Activated CD4-positive, CD25-positive, alpha-beta regulatory T cell (primary cell): Measurements from ENCODE around the gene KCNQ1.

ENCODE experiments used
- DNase-seq, 4 experiments: peaks; one replicate each; lab custom pipeline; 2025; lab: John Stamatoyannopoulos, UW

Gene KCNQ1

DNA sequence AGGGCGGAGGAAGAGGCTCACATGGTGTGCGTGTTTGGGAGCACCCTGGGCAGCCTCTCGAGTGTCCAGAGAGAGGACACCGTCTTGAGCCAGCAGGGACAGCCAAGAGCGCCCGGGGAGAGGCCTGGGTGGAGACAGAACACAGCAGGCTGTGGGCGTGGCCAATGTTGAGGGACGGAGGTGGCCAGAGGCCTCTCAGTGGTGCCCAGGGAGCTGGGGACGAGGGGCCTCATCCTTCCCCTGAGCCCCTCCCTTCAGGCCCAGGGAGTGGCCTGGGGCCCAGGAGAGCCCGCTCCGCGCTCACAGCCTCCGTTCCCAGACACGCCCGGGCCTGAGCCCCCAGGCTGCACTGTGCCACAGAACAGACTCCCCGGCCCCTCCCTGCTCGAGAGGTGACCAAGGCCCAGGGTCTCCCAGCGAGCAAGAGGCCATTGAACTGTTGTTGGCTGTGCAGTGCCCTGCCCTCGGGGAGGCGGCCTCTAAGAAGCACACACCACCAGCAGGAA lies 392.3 kb downstream of the KCNQ1 start:
- no peak for DNase-seq

DNA sequence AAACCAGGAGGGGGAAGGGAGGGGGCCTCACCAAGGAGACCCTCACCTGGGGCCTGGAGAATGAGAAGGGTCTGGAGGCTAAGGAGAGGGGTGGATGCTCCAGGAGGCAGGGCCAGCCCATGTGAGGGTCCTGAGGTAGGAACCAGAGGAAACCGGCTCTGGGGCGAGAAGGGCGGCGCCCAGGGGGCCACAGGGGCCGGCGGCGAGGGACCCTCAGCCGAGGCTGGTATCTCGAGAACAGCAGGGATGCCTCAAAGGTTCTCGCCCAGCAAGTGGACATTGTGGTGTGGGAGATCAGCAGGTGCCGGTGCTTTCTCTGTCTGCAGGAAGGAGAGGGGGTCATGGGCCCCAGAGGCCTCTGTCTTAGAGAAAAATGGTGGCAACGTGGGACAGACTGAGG lies 392.8 kb downstream of the KCNQ1 start:
- no peak for DNase-seq

DNA sequence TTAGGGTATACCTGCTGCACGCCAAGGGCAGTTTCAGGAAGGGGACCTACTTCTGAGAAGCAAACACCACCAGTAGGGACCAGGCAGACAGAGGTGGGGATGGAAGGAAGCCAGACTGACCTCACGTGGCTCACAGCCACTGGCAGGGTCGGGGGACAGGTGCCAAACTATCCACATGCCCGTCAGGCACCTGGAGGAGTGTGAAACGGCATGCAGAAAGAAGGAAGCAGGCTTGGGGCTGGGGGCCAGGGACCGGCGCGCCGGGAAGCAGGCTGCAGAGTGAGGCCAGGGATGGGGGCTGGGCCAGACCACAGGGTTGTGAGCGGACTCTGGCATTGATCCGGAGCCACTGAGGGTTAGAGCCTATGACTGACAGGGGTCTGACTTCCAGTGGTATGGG lies 393.3 kb downstream of the KCNQ1 start:
- no peak for DNase-seq

DNA sequence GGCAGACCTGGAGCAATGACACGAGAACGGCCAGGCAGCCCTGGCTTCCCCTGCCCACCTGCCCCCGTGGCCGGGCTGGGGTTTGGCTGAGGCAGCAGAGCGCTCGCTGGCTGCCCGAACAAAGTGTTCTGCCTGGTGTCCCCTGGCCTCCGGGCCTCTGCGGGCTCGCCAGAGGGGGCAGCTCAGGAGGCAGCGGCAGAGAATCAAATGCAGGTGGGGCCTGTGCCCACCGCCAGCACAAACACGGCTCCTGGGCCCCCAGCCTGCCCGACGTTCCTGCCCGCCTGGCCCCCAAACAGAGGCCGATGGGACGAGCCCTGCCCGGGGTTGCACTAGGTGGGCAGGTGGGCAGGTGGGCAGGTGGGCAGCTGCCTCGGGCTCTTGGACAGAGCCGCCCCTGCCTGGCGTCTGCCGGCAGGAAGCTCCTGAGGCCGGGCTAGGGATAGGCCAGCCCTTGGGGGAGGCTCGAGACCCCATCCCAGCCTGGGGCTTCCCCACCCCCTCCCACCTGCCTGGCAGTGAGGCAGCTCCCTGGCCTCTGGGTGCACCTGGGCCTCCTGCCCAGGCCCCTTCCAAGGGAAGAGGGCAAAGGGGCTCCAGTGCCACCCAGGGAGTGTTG lies 394.0 kb downstream of the KCNQ1 start:
- DNase-seq, result no peak

DNA sequence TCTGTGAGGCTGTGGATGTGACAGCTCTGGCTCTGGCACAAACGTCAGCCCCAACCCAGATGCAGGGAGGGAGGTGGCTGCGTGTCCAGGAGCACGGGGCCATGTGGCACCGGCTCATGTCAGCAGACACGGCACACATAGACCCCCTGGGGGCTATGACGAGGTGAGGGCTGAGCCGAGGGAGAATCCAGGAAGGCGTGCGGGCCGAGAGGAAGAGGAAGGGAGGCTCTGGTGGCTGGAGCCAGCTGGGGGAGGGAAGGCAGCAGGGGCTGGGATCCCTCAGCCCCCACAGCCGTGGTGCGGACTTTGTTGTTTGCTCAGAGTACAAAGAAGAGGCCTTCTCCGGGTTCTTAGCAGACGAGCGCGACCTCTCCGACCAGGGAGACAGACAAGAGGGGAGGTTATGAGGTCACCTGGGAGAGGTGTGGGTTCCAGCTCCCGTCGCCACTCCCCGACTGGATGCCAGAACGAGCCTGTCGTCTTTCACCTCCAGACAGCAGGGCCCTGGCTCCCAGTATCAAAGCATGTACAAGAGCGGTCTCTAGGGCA lies 394.7 kb downstream of the KCNQ1 start:
- DNase-seq, result no peak

DNA sequence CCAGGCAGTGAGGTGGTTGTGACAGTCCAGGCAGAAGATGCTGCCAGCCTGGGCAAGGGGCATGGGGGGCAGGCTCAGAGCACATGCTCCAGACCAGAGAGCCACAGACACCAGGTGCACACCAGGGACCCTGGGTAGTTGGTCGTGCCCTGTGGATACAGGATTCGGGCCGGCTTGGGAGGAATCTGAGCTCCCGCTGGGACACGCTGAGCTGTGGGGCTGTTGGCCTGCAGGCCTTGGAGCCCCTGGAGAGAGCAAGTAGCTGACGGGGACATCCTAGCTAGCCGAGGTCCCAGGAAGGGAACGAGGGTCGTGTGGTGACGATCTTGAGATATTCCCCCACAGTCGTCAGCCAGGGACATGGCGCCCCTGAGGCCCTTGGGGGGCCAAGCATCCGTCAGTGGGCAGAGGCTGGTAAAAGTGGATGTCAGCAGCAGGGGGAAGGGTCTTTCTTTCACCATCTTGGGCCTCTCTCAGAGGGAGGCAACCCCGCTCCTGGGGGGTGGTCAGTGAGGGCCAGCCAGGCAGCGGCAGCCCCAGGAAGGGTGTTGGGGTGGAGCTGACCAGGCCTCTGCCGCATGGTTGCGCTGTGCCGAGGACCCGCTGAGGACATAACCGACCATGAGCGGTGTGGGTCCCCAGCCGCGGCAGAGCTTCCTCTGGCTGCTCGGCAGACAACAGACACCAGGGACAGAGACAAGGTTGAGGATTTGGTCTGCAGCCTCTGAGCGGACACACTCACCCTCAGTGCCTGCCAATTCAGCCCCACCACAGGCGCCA lies 396.8 kb downstream of the KCNQ1 start:
- DNase-seq, result no peak

DNA sequence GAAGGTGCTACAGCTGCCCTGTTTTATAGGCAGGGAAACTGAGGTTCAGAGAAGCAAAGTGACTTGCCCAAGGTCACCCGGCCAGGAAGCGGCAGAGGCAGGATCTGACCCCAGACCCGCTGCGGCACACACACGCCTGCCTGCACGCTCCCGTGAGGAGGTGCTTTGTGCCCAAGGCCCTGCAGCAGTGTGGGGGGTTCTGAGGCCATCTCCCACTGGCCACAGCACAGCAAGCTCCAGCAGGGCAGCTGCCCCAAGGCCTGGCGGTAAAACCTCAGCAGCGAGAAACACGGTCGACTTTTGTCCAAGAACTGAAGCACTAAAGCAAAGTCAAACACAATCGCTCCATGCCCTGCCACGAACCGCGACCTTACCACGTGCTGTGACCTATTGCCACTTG lies 398.1 kb downstream of the KCNQ1 start:
- DNase-seq, result no peak

DNA sequence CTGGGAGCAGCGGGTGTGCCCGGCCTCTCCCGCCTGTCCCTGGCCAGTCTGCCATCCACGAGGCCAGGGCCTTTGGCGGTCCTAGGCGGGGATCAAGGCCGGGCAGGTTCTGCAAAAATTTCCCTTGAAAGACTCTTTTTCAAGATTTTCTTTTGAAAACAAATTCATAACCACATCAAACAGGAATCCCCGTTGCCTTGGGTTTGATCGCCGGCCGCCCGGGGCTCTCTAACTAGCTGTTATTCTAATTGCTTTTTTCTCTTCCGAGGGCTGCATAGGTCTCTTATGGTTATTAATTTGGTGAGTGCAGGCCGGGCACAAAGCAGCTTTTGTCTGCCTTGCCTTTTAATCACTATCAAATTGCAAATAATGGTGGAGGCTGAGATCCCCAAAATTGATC lies 398.7 kb downstream of the KCNQ1 start:
- DNase-seq, result no peak

DNA sequence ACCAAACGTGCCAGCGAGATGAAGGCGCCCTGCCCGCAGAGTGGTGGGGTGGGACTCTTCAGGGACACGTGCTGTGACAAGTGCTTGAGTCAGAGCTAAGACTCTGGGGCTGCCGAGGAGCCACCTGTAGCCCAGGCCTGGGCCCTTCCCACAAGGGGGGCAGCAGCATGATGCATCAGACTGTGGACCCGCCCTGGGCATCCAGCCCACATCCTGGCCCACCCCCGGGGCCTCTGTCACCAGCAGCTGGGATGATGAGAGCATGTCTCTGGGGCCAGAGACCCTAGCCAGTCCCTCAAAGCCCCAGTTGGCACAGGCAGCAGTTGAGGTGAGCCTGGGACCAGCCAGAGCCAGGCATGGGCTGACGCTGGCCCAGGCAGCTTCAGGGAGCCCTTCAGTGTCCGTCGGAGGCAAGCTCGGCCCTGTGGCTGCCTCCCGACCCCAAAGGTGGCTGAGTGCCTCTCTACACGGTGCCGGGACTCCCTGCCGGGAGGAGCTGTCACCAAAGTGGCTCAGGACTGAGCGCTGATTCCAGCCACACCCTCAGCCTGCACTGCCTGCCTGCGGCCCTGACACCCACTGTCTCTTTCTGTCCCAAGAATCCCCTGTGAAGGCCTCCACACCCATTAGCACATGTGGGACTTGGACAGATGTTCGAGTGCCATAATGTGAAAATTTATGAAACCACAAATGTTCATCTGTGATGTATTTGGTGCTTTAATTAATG lies 399.5 kb downstream of the KCNQ1 start:
- no peak for DNase-seq

DNA sequence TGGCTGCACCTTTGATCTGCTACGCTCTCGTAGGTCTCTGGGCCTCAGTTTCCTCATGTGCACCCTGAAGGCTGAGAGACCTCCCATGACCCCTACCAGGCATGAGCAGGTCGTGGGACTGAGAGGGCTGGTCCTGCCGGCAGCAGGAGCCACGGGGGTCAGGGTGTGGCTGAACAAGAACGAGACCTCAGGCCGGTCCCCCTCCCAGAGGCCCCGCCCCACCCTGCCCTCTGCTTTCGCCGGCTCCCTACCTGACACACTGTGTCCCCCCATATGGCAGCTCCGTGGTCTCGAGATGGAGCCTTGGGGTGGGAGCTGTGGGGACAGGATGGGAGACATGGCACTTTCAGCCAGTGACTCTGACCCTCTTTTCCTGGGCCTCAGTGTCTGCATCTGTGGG lies 400.2 kb downstream of the KCNQ1 start:
- no peak for DNase-seq

DNA sequence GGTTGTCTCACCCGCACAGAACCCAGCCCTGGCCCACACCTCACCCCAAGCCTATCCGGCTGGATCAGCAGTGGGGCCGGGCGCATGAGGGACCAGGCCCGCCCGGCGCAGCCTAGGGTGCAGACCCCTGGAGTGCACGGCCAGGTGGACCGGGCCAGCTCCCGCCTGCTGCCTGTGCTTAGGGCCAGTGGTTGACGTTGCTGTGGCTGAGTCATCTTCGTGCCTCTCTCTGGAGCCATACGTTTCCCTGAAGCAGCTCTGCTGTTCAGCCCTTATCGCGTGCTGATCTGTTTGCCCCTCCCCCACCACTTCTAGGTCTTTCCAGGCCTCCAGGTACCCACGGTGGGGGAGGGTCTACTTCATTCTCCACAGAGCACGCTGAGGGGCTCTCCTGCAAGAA lies 401.2 kb downstream of the KCNQ1 start:
- DNase-seq, result no peak

DNA sequence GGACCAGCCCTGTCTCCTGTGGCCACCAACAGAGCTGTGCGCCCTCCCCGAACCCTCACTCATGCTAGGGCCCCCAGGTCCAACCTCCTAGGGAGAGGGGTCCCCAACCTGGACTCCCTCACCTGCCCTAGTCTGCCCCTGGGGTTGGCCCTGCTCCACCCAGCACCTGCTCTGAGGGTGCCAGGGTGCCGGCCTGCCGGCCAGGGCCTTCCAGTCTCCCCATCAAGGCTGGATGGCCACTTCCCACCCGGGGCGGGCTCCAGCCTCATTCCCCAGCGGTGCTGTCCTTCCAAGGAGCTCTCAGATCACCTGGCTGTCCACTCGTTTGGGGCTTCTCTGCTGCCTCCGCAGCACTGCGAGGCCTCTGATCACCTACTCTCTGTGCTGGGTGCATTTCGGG lies 401.7 kb downstream of the KCNQ1 start:
- no peak for DNase-seq

DNA sequence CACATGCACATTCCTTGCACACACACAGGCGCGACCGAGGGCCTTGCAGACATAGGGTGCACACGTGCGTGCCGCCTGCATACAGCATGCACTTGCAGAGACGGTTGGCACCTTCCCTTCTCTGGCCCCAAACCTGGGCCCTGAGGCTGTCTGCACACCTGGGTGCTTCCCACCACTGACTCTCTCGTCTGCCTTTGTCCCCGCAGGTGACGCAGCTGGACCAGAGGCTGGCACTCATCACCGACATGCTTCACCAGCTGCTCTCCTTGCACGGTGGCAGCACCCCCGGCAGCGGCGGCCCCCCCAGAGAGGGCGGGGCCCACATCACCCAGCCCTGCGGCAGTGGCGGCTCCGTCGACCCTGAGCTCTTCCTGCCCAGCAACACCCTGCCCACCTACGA lies 402.8 kb downstream of the KCNQ1 start:
- DNase-seq, result no peak

DNA sequence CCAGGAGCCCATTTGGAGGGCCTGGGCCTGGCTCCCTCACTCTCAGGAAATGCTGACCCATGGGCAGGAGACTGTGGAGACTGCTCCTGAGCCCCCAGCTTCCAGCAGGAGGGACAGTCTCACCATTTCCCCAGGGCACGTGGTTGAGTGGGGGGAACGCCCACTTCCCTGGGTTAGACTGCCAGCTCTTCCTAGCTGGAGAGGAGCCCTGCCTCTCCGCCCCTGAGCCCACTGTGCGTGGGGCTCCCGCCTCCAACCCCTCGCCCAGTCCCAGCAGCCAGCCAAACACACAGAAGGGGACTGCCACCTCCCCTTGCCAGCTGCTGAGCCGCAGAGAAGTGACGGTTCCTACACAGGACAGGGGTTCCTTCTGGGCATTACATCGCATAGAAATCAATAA lies 403.7 kb downstream of the KCNQ1 start:
- DNase-seq, result no peak

DNA sequence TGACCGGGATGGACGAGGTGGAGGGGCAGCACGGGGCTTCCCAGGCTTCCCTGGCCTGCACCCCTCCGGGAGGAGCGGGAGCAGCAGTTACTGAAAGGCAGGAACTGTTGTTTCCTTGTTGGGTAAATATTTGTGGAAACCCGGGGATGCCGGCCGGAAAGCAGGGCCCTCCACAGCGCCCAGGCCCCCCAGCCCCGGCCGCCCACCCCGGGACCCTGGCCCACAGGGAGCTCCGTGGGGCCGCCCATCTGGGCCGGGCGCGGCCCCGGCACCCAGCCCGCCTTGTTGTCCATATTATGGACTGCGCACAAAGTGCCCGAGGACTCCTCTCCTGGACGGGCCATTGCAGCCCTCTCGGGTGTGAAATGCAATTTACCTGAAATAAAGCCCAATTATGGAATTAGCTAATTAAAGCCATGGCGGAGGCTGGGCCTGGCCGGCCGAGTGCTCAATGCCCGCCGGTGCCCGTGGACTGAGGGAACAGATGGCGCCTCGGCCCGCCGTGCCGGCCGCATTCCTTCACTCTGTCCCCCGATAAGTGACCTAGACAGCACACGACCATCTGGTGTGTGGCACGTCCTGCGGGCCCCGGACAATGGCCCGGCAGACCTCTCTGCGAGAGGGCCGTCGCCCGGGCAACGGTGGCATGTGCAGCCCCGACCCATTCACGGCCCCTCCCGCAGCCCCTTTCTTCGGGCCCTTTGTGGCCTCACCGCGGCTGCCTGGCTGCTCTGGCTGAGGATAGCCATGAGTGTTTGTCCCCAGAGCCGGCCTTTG lies 405.4 kb downstream of the KCNQ1 start:
- DNase-seq, result no peak

DNA sequence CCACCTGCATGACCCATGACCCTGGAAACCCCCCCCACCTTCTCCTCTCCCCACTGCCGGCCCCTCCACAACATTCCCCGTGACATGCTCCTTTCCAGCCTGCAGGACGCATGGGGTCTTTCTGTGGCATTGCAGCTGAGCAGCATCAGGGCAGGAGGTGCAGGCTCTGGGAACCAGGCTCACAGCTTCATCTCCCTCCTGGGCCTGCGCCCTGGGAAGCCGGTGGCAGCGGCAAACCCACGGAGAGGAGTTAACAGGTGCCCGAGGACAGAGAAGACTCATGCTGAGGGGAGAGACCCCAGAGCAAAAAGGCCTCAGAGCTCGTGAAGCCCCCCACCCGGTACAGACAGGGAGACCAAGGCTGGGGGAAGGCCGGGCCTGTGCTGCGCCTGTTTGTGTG lies 408.6 kb downstream of the KCNQ1 start:
- no peak for DNase-seq

DNA sequence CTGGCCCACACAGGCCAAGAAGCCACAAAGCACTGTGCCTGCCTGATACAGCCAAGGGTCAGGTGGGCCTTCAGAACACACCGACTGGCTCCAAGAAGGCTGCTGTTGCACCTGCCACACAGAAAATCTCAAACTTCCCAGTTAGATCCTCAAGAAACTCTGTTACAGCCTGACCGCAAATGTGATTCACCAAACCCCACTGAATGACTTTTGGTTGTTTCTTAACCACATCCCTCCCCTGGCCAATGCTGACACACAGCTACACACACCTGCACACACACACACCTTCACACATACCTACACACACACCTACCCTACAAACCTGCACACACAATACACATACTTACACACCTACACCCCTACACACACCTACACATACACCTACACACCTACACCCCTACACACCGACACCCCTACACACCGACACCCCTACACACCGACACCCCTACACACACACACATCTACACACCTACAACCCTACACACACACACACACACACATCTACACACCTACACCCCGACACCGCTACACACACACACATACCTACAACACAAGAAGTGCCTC lies 409.3 kb downstream of the KCNQ1 start:
- no peak for DNase-seq

DNA sequence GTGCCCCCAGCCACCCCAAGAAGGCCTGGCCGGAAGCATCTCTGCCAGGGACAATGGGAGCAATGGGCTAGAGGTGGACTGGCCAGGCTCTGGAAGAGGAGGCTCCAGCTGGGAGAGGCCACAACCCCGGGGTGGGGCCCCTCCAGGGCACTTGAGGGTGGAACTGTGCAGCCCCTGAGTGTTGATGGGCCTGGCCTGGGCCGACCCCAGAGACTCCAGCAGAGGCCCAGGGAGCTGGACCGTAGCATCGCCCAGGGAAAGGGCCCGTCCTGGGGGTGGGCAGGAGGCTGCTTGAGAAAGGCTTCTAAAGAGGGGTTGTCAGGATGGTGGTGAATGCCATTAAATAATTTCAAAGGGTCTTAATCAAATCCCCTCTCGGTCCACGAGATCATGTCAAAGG lies 410.4 kb downstream of the KCNQ1 start:
- DNase-seq, result no peak

DNA sequence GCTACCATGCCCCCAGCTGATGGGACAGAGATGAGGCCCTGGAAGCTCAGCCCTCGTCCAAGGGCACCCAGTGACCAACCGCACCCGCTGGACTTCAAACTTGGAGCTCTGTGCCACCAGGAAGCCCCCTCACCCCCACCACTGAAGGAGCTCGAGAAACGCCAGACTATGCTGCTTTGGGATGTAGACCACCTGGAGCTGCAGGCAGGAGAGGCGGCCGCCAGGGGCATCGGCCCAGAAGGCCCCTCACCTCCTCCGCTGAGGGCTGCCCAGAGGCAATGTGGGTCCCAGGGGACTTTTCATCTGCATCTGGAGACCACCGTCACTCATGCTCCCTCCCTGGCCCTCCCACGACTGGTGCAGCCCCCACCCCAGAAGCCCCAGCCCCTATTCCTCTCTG lies 412.5 kb downstream of the KCNQ1 start:
- DNase-seq, result no peak

DNA sequence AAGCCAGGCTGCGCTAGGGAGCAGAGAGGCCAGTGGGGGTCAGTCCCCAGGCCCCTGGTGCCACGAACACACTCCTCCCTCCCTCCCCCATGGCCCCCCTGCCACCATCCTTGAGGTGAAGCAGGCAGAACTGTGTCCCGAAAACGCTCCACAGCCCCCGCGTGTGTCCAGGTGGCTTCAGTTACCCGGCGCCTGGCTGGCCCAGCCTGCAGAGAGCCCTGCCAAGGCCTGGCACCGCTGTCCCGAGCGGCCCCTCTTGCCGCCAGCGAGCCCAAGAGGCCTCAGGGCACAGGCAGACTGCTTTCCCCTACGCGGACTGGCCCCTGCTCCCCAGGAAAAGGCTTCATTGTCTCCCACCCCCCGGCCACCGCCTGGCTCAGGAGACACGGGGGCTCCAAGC lies 413.1 kb downstream of the KCNQ1 start:
- no peak for DNase-seq

DNA sequence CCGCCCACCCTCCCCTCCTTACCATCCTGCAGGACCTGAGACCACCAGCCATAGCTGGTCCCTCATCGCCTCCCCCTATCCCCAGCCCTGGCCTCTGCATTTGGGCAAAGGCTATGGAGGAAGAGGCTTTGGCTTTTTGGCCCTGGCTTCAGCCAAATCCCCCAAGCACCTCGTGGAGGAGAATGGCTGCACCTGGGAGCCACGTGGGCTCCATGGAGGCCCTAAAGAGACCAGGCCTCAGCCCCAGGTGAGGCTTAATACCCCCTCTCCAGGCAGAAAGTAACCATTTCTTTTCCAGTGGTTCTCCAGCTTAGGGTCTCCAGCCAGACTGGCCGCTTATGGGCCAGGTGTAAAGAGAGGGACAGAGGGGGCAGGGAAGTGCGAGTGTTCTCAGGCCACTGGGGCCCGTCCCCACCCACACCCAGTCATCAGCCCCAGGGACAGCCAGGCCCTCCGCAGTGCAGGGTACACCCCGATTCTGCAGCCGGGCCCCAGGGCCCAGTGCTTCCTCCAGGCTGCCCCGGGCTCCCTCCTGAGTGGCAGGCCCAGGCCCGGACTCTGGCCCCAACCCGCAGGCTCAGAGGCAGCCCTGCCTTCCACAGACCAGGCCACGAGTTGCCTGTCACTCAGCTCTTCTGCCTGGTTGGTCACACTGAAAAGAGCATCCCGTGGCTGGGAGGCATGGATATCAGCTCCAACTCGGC lies 414.3 kb downstream of the KCNQ1 start:
- DNase-seq, result no peak
